HCT116 (cell line): ENCODE data around the gene GAPT.

Source experiments
- ELF1 ChIP-seq: IDR thresholded peaks from 2 replicates; pipeline ENCODE4 v1.6.1; 2012; ENCODE audit warnings: low read depth, borderline replicate concordance
- EZH2 ChIP-seq: fragments of 200-600 bp; sonication (generic); IDR thresholded peaks from 2 replicates; pipeline ENCODE4 v1.6.1; 2017; ENCODE audit warnings: antibody characterized with exemption, mixed run types
- POLR2A ChIP-seq: IDR thresholded peaks from 2 replicates; pipeline ENCODE4 v1.7.0; 2011; ENCODE audit warnings: borderline replicate concordance; ENCODE audit not compliant: insufficient read depth, insufficient read length; ENCODE audit errors: extremely low read depth
- POLR2AphosphoS5 ChIP-seq: IDR thresholded peaks from 2 replicates; pipeline ENCODE4 v1.6.1; 2011; ENCODE audit warnings: mild to moderate bottlenecking, low read depth, low read length, moderate library complexity
- SP1 ChIP-seq: IDR thresholded peaks from 2 replicates; pipeline ENCODE4 v1.6.1; 2012; ENCODE audit warnings: low read depth
- ZFX ChIP-seq: fragments of 450-650 bp; IDR thresholded peaks from 2 replicates; pipeline ENCODE4 v1.6.1; 2017
- ZNF274 ChIP-seq: fragments of 200-500 bp; sonication (Bioruptor generic); IDR thresholded peaks from 2 replicates; pipeline ENCODE4 v1.6.1; 2014; ENCODE audit warnings: mild to moderate bottlenecking, low read depth, low read length, inconsistent platforms
- TF ChIP-seq, protein P1 (sequence below), 3 experiments: fragments of 200-600 bp in 1 of 3; sonication (generic) in 1 of 3; IDR thresholded peaks in 2 of 3; conservative IDR thresholded peaks in 1 of 3; 2 replicates each; pipeline ENCODE4 v1.5.1; 2012 to 2017; ENCODE audit warnings: low read depth in 2 of 3, low read length in 2 of 3, antibody characterized with exemption in 1 of 3, borderline replicate concordance in 1 of 3, control low read depth in 1 of 3, mild to moderate bottlenecking in 1 of 3, mixed read lengths in 1 of 3, mixed run types in 1 of 3, moderate library complexity in 1 of 3; ENCODE audit not compliant: insufficient read depth in 1 of 3

DNA sequence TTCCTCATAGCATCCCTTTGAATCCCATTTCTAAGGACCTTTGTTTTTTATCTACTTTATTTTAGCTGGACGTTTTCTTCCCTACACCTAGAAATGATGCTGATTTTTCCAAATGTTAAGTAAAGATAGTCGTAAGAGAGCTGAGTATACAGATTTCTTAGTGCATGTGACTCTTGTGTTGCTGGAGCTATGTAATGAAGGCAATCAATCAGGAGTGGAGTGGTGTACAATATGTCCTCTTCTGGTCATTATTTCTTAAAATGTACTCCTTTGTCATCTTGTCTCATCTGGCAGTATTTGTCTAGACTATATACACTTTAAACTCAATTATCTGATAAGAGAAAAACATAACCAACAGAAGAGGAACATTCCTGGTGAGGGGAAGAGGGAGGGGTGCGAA, 13.5 kb downstream of the GAPT start:
- TF ChIP-seq ELF1 (no peak), SP1 (no peak), ZFX (no peak), POLR2A (no peak), ZNF274 (no peak), POLR2AphosphoS5 (no peak), EZH2 (no peak)
- TF ChIP-seq, protein P1, sequence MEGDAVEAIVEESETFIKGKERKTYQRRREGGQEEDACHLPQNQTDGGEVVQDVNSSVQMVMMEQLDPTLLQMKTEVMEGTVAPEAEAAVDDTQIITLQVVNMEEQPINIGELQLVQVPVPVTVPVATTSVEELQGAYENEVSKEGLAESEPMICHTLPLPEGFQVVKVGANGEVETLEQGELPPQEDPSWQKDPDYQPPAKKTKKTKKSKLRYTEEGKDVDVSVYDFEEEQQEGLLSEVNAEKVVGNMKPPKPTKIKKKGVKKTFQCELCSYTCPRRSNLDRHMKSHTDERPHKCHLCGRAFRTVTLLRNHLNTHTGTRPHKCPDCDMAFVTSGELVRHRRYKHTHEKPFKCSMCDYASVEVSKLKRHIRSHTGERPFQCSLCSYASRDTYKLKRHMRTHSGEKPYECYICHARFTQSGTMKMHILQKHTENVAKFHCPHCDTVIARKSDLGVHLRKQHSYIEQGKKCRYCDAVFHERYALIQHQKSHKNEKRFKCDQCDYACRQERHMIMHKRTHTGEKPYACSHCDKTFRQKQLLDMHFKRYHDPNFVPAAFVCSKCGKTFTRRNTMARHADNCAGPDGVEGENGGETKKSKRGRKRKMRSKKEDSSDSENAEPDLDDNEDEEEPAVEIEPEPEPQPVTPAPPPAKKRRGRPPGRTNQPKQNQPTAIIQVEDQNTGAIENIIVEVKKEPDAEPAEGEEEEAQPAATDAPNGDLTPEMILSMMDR (IDR thresholded peaks at IDR 0.05 in 2 of 3, conservative IDR thresholded peaks at IDR 0.05 in 1 of 3; ENCODE audit: borderline replicate concordance in 1 of 3, insufficient read depth in 1 of 3, low read depth in 2 of 3, low read length in 2 of 3), result no peak
